Keratinocyte (primary cell): ENCODE results near the gene ZC3H18.

ENCODE experiments used
- CTCF ChIP-seq, 3 experiments: IDR thresholded peaks in 1 of 3; conservative IDR thresholded peaks in 1 of 3; optimal IDR thresholded peaks in 1 of 3; 2 replicates in 2 of 3; 3 replicates in 1 of 3; pipeline versions ENCODE3 to v1.5.1; 2011; ENCODE audit warnings: low read length in 3 of 3, mild to moderate bottlenecking in 3 of 3, moderate library complexity in 2 of 3, control low read depth in 1 of 3, inconsistent platforms in 1 of 3; ENCODE audit not compliant: insufficient read depth in 2 of 3; ENCODE audit errors: extremely low read depth in 1 of 3
- EZH2 ChIP-seq: IDR thresholded peaks from one replicate; pipeline ENCODE4 v1.6.1; 2012; ENCODE audit warnings: inconsistent platforms, mild to moderate bottlenecking, low read length, moderate library complexity

DNA sequence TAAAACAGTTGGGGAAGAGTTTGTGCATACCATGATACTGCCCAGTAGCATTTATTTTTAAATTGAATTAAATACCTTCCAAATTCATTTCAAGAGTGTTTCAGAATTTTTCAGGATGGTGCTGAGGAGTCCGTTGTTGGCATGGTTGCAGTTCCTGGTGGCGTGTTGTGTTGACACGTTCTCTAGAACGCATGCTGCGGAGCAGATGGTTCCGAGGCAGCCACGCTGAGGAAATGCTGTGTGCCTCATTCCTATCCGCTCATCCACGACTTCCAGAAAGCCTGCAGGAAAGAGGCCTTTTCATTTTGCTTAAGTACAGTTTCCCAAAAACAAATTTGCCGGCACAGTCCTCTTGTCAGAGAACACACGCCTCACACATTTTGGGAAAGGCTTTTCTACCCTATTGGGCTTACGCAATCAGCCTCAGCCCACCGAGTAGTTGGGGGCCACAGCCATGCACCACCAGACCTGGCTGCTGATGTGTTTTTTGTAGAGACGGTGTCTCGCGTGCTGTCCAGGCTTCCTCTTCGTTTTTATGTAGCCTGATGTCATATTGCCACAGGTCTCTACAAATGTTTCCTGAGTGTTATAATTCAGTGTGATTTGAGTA lies 36.0 kb downstream of the ZC3H18 start:
- TF ChIP-seq CTCF (optimal IDR thresholded peaks at IDR 0.05 in 1 of 3, IDR thresholded peaks at IDR 0.05 in 1 of 3, conservative IDR thresholded peaks at IDR 0.05 in 1 of 3; ENCODE audit: extremely low read depth in 1 of 3, insufficient read depth in 2 of 3, low read length in 3 of 3), result no peak
- no peak for TF ChIP-seq EZH2
